Stimulated activated naive CD8-positive, alpha-beta T cell treated with anti-CD3 and anti-CD28 coated beads, Interleukin-15, Interleukin-2, amounts not matched to agents 100 ng/mL and 50 ng/mL, for 24 hours (primary cell): ENCODE measurements around the gene MYO7B.
"Not testable (repeated sequence)": the region's sequence is repeated elsewhere in the genome, so short reads cannot be mapped to it uniquely, and the experiment has no call there.

Experiments
- H3K27ac Mint-ChIP-seq: one replicate; pipeline ENCODE4 v1.8.0; 2021; ENCODE audit warnings: mild to moderate bottlenecking, mixed read lengths
- H3K27me3 Mint-ChIP-seq: one replicate; pipeline ENCODE4 v1.8.0; 2021; ENCODE audit warnings: mixed read lengths
- H3K36me3 Mint-ChIP-seq: one replicate; pipeline ENCODE4 v1.8.0; 2021; ENCODE audit warnings: low read depth, mixed read lengths
- H3K4me1 Mint-ChIP-seq: one replicate; pipeline ENCODE4 v1.8.0; 2021; ENCODE audit warnings: low read depth, mixed read lengths
- H3K4me3 Mint-ChIP-seq: one replicate; pipeline ENCODE4 v1.8.0; 2021; ENCODE audit warnings: mild to moderate bottlenecking, mixed read lengths
- H3K9me3 Mint-ChIP-seq: one replicate; pipeline ENCODE4 v1.8.0; 2021; ENCODE audit warnings: mixed read lengths

MYO7B gene

DNA sequence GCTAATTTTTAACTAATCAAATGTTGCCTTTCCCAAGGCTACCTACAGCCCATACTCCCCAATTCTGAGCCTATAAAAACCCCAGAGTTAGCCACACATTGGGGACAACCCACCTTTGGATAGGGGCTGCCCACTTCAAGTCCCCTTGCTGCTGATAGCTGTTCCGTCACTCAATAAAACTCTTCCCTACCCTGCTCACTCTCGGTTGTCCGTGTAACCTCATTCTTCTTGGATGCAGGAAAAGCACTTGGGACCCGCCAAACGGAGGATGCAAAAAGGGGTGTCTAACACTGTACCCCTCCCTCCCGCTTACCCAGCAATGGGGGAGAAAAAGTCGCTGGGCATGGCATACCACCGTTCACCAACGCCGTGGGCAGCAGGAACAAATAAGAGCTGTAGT, 21.4 kb upstream of the MYO7B start:
- Mint-ChIP-seq H3K27ac (no peak overlapping the region), H3K27me3 (no peaks in the 10 kb centered on the region), H3K4me1 (peaks cover 73% of the 10 kb centered on the region), H3K36me3 (peaks cover 67% of the 10 kb centered on the region), H3K9me3 (no peaks in the 10 kb centered on the region), H3K4me3 (no peak overlapping the region)

DNA sequence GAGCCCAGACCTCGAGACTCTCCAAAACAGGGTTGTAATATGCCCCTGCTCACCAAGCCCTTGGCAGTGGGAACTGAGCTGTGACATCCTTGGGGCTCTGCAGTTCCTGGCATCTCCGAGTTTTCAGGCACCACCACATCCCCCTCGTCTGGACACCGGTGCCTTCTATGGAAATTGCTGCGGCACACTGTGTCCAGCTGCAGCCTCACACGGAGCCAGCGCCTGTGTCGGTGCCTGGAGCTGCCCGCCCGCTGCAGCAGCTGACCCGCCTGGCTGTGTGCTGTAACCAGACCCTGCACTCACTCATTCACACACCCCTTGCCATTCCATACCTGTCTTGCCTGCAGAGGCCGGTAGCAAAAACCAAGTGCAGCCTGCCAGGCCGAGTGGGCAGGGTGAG, 21.0 kb upstream of the MYO7B start:
- Mint-ChIP-seq H3K36me3 (peaks cover 67% of the 10 kb centered on the region), H3K27ac (no peak overlapping the region), H3K4me1 (peaks cover 70% of the 10 kb centered on the region), H3K9me3 (no peaks in the 10 kb centered on the region), H3K27me3 (no peaks in the 10 kb centered on the region), H3K4me3 (no peak overlapping the region)

DNA sequence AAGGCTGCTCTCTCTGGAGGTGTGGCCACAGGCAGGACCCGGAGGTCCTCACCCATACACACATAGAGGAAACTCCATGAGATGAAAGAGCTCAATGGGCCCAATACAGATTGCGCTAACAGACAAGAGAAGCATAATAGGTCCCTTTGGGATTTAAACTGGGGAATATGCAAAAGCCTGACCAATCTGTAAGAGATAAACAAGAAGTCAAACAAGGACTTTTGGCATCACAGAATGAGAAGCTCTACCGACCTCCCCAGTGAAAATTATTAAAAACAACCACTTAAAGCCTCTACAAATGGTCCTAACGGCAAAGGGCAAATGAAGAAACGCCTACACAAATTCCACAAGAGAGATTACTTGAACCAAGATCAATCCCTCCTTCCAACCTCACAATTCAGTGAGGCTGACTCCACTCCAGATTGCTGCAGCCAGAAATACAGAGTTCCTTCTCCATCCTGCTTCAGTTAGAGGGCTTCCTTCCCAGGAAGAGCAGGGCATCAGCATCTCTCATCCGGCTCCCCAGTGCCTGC, 20.0 kb upstream of the MYO7B start:
- peaks cover 69% of the 10 kb centered on the region for H3K4me1 Mint-ChIP-seq
- H3K4me3 Mint-ChIP-seq, result no peak overlapping the region
- no peaks in the 10 kb centered on the region for H3K27me3 Mint-ChIP-seq
- peaks cover 73% of the 10 kb centered on the region for H3K36me3 Mint-ChIP-seq
- no peaks in the 10 kb centered on the region for H3K9me3 Mint-ChIP-seq
- peak overlapping the region; percentile 18 for H3K27ac Mint-ChIP-seq

DNA sequence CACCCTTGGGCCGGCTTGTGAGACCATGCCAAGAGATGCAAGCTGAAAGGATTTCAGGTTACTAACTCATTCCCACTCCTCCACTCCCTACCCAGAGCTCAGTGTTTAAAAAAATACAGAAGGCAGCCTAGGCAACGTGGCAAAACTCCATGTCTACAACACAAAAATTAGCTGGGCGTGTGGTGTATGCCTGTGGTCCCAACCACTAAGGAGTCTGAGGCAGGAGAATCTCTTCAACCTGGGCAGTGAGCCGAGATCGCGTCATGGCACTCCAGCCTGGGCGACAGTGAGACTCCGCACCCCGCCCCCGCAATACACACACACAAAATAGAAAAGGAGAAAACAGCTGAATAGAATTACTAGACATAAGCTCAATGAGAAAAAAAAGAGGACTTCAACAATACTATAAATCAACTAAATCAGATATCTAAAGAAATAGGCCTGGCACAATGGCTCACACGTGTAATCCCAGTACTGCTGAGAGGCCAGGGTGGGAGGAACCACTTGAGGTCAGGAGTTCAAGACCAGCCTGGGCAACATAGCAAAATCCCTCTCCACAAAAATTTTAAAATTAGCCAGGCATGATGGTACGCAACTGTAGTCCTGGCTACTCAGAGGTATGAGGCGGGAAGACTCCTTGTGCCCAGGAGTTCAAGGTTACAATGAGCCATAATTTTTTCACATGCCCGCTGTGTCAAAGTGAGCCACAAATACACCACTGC, 19.3 kb upstream of the MYO7B start:
- no peaks in the 10 kb centered on the region for H3K27me3 Mint-ChIP-seq
- H3K4me3 Mint-ChIP-seq, result no peak overlapping the region
- H3K36me3 Mint-ChIP-seq, result peaks cover 70% of the 10 kb centered on the region
- no peak overlapping the region for H3K27ac Mint-ChIP-seq
- peaks cover 66% of the 10 kb centered on the region for H3K4me1 Mint-ChIP-seq
- no peaks in the 10 kb centered on the region for H3K9me3 Mint-ChIP-seq

DNA sequence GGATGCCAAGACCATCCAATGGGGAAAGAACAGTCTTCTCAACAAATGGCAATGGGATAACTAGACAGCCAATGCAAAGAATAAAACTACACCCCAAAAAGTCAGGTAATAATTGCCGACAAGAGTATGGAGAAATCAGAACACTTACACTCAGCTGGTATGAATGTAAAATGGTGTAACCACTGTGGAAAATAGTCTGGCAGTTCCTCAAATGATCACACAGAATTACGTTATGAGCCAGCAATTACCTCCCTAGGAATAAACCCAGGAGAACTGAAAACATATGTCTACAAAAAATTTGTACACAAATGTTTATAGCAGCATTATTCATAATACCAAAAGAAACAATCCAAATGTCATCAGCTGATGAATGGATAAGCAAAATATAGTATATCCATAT, 18.0 kb upstream of the MYO7B start:
- H3K4me3 Mint-ChIP-seq, result no peak overlapping the region
- peaks cover 71% of the 10 kb centered on the region for H3K36me3 Mint-ChIP-seq
- H3K4me1 Mint-ChIP-seq, result peaks cover 63% of the 10 kb centered on the region
- no peaks in the 10 kb centered on the region for H3K9me3 Mint-ChIP-seq
- H3K27ac Mint-ChIP-seq, result no peak overlapping the region
- H3K27me3 Mint-ChIP-seq, result no peaks in the 10 kb centered on the region

DNA sequence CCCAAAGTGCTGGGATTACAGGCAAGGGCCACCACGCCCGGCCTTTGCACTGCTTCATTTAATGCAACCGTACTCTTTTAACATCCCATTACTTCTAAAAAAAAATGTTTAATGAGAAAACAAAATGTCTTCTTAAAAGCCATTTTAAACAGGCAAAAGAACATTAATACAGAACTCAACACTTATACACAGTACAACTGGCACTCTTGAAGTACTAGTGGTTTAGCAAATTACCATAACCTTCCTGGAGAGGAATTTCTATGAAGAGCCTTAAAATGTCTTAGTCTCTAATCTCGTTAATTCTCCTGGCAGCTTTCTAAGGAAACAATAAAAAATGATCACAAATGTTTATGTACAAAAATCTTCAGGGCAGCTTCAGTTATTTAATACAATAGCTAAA, 15.1 kb upstream of the MYO7B start:
- Mint-ChIP-seq H3K9me3 (no peaks in the 10 kb centered on the region), H3K4me3 (no peak overlapping the region), H3K4me1 (peaks cover 68% of the 10 kb centered on the region), H3K27ac (no peak overlapping the region), H3K36me3 (peaks cover 67% of the 10 kb centered on the region), H3K27me3 (no peaks in the 10 kb centered on the region)

DNA sequence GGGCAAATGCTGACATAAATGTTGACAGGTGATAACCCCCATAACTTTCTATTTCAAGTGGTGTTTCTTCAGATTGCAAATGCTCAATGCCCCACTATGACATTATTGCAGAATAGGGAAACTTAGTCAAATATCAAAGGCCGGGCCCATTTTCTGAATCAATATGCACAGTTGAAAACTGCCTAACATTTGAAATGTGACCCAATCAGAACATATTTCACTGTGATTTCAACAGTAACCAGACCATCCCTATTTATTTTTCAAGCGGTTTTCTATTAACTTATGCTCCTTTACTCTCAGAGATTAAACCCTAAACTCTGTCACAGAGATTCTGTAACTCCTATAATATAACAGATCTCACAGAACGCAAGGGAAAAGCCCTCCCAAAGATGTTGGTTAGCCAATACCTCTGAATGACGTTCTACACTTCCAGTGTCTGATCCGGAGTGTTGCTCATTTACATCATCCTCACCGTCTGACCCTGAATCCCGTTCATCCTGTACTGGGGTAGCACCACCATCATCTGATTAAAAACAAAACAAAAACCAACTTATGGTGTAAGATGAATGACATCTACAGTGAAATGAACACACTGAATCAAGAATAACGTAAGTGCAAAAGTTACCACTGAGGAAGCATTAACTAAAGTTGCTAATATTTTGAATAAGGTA, 12.1 kb upstream of the MYO7B start:
- peak overlapping the region; percentile 60 for H3K4me3 Mint-ChIP-seq
- H3K27ac Mint-ChIP-seq, result peak overlapping the region; percentile 34

DNA sequence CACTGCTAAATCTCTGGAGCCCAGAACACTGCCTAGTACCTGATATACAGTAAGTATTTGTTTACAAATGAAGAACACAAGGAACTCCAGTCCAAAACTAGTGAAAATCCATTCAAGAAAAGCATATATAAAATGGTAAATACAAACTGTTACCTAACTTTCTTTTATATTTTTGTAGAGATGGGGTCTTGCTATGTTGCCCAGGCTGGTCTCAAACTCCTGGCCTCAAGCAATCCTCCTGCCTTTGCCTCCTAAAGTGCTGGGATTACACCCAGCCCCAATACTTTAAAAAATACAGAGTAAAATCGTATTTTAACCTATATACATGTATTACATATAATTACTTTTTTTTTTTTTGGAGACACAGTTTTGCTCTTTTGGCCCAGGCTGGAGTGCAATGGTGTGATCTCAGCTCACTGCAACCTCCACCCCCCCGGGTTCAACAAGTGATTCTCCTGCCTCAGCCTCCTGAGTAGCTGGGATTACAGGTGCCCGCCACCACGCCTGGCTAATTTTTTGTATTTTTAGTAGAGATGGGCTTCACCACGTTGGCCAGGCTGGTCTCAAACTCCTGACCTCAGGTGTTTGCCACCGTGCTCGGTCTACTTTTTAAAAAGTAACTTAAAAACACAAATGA, 11.2 kb upstream of the MYO7B start:
- Mint-ChIP-seq H3K4me1 (peaks cover 59% of the 10 kb centered on the region), H3K36me3 (peaks cover 40% of the 10 kb centered on the region), H3K4me3 (peak overlapping the region; percentile 96)
- not testable (repeated sequence) for H3K27ac Mint-ChIP-seq, H3K27me3 Mint-ChIP-seq, H3K9me3 Mint-ChIP-seq

More for the DNA sequence above, 12.1 kb upstream of the MYO7B start:
- H3K27me3 Mint-ChIP-seq, result no peaks in the 10 kb centered on the region
- H3K4me1 Mint-ChIP-seq, result peaks cover 59% of the 10 kb centered on the region
- peaks cover 41% of the 10 kb centered on the region for H3K36me3 Mint-ChIP-seq
- no peaks in the 10 kb centered on the region for H3K9me3 Mint-ChIP-seq

DNA sequence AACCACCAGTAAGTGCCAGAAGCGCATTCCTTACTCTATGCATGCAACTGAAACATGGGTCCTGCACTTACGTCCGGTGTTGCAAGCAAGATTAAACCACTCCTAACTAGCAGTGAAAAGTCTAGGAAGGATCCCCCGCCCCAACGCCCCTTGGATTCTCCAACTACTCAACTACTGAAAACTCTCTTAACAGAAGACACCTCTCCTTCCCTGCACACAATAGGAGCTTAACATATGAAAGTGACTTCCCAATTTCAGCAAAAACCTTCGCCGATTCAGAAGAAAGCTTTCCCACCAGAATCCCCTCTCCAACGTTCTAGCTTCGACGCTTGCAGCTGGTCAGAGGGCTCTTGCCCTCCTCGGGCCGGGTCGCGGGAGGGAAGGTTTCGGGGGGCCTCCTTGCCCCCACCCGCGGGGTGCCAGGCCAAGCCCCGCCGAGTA, 9.8 kb upstream of the MYO7B start:
- Mint-ChIP-seq H3K9me3 (no peaks in the 10 kb centered on the region), H3K27ac (peak overlapping the region; percentile 98), H3K36me3 (peaks cover 26% of the 10 kb centered on the region), H3K27me3 (no peaks in the 10 kb centered on the region), H3K4me3 (peak overlapping the region; percentile 96), H3K4me1 (peaks cover 47% of the 10 kb centered on the region)

DNA sequence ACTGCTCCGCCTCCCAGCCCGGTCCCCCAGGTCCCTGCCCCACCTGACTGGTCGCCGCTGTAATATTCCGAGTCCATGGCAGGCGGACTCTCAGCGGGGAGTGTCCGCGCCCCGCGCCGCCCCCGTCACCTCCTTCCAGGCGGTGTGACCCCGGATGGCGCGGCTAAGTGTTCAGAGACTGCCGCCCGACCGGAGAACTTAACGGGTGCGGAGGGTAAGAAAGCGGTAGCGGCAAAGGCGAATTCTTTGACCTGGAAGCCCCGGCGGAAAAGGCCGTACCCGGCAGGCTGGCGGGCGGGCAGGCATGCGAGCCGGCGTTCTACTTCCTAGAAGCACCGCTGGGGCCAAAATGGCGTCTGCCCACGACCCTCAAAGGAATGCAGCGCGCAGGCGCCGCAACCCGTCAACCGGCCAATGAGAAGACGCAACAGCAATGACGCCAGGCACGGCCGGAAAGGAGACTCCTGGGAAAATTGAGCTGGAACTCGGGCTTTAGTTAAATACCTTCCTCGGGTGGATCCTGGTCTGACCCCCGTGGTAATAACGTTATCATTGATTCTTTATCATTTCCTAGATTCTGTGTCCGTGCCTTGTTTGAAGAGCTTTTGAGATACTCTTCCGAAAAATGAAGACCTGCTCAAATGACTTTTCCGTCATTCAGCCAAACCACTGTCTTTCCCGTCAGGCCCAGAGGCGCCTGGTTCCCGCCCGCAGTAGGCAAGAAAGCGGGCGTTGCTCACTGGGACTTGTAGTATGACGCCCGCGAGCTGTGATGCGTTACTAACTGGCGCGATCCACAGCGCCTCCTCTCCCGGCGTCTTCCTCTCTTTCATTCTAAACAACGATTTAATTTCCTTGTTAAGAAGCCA, 9.1 kb upstream of the MYO7B start, which contains the start of gene IWS1:
Gene IWS1, minus strand, starts transcription at position 358 of the 869 bp plus-strand sequence. Its CDS starts 281 bp downstream, at position 77.
- H3K27me3 Mint-ChIP-seq, result no peaks in the 10 kb centered on the region
- peaks cover 46% of the 10 kb centered on the region for H3K4me1 Mint-ChIP-seq
- peak within 1 kb of the TSS; percentile 96 for H3K4me3 Mint-ChIP-seq
- peaks cover 24% of the 10 kb centered on the region for H3K36me3 Mint-ChIP-seq
- H3K9me3 Mint-ChIP-seq, result no peaks in the 10 kb centered on the region
- peak within 1 kb of the TSS; percentile 98 for H3K27ac Mint-ChIP-seq

DNA sequence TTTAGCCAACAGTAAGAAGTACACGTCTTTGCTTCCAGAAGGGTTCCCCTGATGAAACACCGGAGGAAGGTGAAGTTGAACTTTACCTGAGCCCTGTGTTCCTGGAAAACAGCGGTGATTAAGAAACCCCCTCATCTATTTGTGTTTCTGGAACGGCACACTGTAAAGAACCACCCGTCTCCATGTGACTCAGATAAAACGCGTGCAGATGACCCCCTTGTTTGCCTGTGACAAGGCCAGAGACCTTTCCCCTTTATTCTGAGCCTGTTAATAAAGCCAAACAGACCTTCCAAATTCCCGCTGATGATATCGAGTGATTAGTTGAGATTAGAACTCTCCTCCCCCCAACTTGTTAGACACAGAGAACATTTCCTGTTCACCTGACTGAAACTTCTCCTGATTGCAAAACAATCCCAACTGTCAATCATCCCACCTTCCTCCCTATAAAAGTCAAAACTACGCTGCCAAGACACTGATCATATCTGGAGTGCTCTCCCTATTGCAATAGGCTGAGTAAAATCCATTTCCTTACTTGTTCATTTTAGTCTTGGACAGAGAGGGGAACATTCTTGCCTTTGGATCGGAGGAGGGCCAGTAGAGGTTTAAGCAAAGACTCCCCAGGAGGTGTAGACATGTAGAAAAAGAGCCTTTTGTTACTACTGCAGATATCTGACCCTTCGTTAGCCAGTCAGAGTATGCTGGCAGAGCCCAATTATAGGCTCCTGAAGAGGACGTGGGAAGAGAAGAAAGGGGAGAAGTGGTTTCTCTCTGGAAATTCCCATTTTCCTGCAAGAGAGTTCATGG, 8.3 kb upstream of the MYO7B start:
- Mint-ChIP-seq H3K27ac (peak overlapping the region; percentile 98), H3K36me3 (peaks cover 16% of the 10 kb centered on the region), H3K4me3 (peak overlapping the region; percentile 96), H3K9me3 (no peaks in the 10 kb centered on the region), H3K4me1 (peaks cover 38% of the 10 kb centered on the region), H3K27me3 (no peaks in the 10 kb centered on the region)

DNA sequence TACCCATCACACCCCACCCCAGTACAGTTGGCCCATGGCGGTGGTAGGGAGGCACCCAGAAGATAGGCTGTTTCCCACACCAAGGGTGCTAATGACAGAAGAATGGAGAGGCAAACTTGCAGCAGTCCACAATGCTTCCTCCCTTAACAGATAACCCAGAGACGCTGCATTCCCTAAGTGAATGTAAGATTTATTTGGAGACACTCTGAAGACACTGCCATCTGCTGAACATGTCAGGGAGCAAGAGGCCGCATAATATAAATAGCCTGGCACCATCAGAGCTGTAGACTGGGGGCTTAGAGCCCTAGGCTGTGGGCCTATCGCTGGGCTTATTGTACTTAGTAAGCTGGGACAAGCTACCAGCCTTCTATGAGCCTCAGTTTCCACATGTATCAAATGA, 7.0 kb upstream of the MYO7B start:
- H3K27ac Mint-ChIP-seq, result no peak overlapping the region
- no peaks in the 10 kb centered on the region for H3K27me3 Mint-ChIP-seq
- H3K9me3 Mint-ChIP-seq, result no peaks in the 10 kb centered on the region
- H3K4me1 Mint-ChIP-seq, result peaks cover 30% of the 10 kb centered on the region
- H3K36me3 Mint-ChIP-seq, result peaks cover 6% of the 10 kb centered on the region
- H3K4me3 Mint-ChIP-seq, result no peak overlapping the region

DNA sequence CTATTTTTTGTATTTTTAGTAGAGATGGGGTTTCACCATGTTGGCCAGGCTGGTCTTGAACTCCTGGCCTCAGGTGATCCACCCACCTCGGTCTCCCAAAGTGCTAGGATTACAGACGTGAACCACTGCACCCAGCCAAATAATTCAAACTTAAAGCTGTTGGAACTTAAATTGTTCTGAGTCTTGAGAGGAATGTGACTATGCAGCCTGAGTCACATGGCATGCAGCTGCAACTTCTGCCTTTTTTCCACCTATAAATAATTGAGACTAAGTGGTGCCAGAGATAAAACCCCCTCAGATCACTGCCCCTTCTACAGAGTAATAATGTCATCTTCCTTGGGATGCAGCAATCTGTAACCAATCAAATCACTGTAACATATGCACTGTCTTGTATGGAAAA, 6.1 kb upstream of the MYO7B start:
- H3K27ac Mint-ChIP-seq, H3K27me3 Mint-ChIP-seq, H3K36me3 Mint-ChIP-seq, H3K4me3 Mint-ChIP-seq, H3K9me3 Mint-ChIP-seq: not testable (repeated sequence)
- H3K4me1 Mint-ChIP-seq, result peaks cover 23% of the 10 kb centered on the region
